ENCODE data around the gene AP2A2. TPM values are rescaled to one million over a fixed set of nuclear protein-coding genes. Genes with fewer than 3 reads are reported as not detected.

The AP2A2 gene
- total RNA-seq, 1 donor from 2014 or later: 120 TPM

DNA sequence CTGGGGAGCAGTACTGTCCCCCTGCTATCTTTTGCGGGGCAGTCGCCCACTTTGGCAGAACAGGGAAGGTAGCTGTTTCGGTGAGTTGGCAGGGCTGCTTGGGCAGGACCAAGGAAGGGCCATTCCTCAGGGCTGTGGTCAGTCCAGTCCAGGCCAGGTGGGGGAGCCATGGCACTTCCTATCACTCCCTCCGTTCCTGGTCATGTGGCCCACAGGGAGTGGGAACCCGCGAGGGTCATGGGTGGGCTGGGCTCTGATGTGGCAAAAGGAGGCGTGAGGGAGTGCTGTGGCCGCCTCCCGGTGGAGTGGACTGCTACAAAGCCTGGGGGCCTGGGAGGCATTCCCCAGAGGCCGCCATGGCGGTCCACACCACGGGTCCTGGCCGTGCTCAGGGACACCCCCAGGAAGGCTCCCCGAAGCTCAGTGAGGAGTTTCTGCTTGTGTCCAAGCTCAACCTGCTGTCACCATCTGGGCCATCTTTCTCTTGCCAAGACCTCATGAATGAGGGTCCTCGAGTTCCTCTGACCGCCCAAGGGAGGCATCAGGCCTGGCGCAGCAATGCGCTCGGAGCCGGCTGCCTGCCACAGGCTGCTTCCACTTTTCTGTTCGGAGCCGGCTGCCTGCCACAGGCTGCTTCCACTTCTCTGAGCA lies 27.0 kb upstream of the AP2A2 start:
- no peak for DNase-seq (ENCODE audit: low spot score)

DNA sequence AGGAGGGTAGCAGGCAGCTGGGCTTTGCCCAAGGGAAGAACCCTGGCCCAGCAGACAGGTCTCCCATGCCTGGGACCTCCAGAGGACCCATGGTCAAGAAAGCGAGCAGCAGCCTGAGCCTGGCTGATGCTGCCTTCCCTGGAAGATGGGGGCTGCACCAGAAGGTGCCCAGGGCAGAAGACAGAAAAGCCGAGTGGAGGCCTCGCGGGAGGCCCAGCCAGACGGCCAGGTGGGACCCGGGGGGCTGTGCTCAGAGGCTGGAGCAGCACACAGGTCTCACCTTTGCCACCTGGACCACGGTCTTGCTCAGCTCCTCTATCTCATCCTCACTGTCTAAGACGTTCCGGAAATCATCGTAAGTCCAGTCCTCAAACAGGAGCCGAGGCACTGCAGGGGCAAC lies 25.9 kb upstream of the AP2A2 start:
- DNase-seq (ENCODE audit: low spot score): no peak

DNA sequence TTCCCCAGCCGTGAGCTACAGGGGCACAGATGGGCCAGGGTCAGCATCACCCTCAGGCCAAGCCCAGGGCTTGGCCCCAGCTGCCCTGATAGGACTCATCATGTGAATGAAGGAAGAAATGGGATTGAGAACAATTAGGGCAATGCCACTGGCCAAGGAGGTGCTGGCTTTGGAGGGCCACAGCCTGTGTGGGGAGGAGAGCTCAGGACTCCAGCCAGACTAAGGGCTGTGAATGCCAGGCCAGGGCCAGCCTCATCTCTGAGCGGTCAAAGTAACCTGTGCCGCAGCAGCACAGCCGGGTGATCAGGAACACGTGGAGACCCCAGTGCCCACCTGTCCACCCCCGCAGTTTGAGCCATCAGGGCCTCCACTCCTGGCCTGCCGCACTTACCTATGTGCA lies 25.1 kb upstream of the AP2A2 start:
- DNase-seq (ENCODE audit: low spot score): no peak

DNA sequence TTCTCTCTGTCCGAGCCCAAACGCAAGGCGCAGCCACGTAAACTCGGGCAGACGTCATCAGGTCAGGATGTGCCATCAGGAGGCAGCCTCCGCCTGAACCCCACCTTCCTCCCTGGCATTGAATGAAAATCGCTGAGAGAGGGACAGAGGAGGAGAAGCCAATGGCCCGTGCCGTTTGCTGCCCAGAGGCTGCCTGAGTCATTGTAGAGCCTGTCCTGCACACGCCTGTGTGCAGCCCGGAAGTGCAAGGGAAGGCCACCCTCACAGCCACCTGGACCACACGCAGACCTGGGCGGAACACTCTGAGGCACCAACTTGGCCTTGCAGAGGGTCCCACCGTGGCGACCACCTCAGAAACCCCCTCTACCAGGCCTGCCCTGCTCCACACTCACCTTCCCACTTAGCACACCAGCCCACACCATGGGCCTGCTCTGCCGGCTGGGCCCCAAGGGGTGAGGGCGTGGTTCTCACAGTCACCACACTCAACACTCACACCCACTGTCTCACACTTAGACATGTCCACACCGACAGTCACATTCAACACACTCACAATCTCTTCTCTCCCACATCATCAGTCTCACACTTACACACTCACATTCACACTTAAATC lies 24.1 kb upstream of the AP2A2 start:
- no peak for DNase-seq (ENCODE audit: low spot score)

DNA sequence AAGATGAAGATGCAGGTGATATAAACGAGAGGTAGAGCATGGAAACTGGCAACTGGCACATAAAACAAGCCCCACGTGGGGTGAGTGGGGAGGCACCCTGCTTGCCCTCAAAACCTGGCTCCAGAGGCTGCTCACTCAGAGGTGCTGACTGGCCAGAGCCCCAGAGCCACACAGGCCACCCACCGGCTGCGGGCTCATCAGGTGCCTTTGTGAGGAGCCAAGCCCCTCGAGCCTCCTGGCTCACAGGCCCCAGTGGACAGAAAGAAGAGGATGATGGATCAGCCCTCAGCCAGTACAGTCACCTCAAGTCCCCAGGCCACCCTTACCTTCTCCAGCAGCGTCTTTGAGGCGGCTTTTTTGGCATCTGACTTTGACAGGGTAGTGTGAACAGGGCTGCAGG lies 21.3 kb upstream of the AP2A2 start:
- no peak for DNase-seq (ENCODE audit: low spot score)

DNA sequence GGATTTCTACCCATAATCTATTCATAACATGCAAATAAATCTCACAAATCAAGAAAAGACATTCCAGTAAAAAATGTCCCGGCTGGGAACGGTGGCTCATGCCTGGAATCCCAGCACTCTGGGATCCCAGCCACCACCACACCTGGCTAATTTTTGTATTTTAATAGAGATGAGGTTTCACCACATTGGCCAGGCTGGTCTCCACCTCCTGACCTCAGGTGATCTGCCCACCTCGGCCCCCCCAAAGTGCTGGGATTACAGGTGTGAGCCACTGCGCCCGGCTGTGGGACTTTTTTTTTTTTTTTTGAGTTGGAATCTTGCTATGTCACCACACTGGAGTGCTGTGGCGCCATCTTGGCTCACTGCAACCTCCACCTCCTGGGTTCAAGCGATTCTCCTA lies 19.7 kb upstream of the AP2A2 start:
- no peak for DNase-seq (ENCODE audit: low spot score)

DNA sequence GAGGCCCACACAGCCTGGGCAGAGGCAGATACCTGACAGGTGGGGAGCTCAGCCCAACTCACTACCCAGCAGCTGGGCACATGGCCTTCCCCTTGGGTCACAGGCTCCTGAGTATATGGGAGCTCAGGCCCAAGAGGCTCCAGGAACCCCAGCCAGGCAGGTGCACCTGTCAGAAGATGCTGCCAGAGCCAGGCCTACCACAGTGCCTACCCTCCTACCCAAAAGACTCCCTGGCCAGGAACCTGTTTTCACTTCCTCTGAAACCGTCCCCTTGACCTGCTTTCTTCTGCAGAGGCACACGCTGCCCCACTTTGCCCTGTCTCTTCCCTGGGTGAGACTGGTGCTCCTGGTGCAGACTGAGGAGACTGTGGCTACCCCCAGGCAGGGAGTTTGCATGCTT lies 18.0 kb upstream of the AP2A2 start:
- no peak for DNase-seq (ENCODE audit: low spot score)

DNA sequence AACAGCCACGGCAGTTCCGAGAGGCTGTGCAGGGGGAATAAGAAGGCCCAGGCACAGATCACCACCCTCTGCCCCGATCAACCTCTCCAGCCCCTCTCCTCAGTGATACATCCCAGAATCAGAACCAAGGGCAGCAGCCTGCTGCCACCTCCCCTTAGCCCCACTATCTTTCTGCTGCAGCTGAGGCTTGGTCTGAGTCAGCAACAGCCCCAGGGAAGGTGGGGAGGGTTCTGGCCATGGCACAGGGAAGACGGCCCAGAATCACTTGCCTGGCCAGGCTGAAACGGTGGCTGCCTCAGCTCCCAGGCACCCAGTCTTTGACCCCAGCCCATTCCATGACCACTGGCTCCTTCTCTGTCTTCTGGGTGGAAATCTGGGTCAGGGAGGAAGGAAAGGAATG lies 17.4 kb upstream of the AP2A2 start:
- no peak for DNase-seq (ENCODE audit: low spot score)

DNA sequence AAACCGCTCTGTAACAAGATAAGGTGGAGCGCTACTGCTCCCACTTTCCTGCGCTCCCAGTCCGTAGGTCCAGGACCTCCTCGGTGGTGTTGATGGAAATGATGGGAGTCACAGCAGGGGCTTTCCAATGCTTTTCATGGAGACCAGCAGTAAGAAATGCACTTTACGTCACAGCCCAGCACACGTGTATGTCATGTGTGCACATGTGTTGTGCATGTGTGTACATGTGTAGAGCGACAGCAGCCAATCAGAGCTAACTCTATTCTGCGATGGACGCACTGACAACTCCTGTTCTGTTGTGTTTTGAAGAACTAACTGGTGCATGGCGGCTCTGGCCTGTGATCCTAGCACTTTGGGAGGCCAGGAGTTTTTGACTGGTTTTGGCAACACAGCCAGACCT lies 16.3 kb upstream of the AP2A2 start:
- DNase-seq (ENCODE audit: low spot score): no peak

DNA sequence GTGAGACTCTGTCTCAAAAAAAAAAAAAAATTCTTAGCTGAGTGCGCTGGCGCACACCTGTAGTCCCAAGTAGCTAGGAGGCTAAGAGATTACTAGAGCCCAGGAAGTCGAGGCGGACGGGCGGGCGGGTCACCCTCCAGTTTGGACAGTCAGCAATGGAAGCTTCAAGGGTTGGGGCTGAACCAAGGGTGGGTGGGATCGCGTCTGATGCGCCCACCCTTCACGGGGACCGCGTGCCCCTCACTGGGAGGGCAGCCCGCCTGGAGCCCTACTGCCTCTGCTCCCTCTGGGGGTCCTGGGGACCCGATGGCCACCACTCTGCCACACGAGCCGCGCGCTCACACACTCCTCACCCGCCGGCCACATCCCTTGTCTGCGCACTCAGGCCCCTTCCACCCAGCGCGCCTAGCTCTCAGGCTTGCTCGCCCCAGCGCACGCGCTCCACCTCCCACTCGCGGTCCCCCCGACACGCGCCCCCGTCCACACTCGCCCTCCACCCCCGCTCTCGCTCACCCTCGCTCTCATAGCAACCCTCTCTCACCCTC lies 15.6 kb upstream of the AP2A2 start:
- DNase-seq (ENCODE audit: low spot score): no peak

DNA sequence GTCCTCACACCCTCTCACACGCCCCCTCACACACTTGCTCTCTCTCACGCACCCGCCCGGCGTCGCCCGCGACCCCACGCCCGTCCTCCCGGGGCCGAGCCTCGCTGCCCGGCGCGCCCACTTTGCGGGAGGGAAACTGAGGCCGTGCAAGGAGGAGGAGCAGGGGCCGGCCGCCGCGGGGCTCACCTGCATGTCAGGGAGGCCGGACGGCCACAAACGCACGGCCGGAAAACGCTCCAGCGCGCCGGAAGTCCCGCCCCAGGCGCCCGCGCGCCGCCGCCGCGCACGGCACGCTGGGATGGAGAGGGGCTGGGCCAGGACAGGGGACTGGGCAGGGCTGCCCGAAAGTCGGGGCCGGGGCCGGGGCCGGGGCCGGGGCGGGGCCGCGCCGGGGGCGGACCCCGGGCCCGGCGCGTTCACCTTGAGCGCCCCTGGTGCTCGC lies 15.1 kb upstream of the AP2A2 start, which contains the start of gene CHID1:
Gene CHID1, minus strand, starts transcription at position 222 of the 442 bp plus-strand sequence. CDS start 5,994 bp downstream, outside the sequence.
- peak; percentile 96 for DNase-seq (ENCODE audit: low spot score)

DNA sequence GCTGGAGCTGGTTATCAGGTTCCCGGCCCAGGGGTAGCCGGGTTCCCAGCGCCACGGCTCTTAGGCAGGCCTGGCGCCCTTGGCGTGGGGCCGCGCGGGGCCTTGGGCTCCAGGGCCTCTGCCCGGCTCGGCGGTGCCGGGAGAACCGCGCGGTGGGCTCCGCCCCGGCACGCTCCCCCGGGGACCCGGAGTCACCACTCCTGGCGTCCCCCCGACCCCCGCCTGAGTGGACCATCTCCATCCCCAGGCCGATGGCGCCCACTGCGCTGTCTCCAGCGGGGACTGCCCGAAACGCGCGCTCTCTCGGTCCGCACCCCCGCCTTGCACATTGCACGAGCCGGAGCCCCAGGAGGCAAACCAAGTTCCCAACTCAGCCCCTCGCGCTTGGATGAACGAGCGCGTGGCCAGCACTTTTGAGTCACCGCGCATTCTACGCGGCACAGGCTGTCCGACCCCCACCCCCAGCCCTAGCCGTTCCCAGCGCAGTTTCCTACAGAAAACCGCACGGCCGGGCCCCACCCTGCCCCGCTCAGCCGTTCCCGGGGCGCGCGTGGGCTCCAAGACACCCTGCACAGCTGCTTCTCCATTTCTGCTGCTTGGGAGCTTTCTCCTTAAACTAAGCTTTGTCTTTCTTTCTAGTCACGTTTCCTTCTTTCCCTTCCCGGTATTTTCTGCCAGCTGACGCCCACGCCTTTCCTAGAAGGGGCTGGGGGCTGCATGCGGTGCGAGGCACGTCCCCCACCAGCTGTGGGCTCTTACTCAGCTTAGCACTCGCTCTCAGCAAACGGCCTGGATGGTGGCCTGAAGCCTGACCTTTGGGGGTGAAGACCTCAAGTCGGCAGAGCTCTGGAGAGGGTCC lies 14.4 kb upstream of the AP2A2 start:
- no peak for DNase-seq (ENCODE audit: low spot score)

DNA sequence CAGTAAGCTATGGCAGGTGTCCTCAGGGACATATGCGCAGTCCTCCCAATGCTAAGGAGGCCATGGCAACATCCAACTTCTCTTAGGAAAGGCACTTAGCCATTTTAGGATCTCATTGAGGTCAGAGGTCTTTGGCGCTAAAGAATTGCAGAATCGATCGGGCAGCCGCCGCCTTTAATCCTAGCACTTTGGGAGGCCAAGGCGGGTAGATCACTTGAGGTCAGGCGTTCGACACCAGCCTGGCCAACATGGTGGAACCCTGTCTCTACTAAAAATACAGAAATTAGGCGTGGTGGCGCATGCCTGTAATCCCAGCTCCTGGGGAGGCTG lies 13.8 kb upstream of the AP2A2 start:
- no peak for DNase-seq (ENCODE audit: low spot score)

DNA sequence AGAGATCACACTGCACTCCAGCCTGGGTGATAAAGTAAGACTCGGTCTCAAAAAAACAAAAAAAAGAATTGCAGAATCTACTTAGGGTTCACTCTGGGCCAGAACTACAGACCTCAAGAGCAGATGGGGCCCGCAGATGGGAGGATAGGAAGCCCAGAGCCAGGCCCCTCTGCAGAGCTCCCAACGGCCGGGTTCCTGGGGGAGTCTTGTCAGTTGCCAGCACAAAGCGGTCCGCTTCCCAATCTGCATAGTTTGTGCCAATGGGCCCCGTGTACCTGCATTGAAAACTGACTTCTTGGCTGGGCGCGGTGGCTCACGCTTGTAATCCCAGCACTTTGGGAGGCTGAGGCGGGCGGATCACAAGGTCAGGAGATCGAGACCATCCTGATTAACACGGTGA lies 13.4 kb upstream of the AP2A2 start:
- DNase-seq (ENCODE audit: low spot score): no peak

DNA sequence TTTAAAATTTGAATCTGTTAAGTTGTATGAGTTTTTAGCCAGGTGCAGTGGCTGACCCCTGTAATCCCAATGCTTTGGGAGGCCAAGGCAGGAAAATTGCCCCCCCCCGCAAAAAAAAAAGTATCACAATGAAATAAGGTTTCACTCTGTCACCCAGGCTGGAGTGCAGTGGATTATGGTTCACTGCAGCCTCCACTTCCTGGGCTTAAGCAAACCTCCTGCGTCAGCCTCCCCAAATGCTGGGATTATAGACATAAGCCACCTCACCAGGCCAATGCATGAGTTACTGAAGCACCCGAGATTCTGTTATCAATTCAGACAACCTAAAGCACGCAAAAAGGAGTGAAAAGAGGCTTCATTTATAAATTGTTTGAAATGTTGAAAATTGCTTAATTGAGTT lies 12.6 kb upstream of the AP2A2 start:
- DNase-seq (ENCODE audit: low spot score): no peak

DNA sequence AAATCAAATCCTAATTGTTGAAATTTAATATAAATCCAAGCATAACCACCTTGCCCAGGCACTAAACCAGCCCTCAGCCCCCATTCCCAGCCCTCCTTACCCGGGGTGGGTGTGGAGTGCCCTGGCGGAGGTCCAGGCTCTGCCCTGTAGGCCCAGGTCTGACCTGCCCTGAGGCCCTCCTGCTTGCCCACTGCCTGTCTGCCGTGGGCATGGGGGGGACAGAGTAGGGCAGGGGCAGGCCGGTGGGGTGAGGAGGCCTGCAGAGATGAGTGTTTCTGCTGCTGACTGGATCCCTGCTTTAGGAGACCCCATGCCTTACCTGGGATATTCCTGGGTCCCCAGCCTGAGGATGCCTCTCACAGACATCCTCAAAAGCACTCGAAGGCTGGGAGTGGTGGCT lies 11.5 kb upstream of the AP2A2 start:
- no peak for DNase-seq (ENCODE audit: low spot score)

DNA sequence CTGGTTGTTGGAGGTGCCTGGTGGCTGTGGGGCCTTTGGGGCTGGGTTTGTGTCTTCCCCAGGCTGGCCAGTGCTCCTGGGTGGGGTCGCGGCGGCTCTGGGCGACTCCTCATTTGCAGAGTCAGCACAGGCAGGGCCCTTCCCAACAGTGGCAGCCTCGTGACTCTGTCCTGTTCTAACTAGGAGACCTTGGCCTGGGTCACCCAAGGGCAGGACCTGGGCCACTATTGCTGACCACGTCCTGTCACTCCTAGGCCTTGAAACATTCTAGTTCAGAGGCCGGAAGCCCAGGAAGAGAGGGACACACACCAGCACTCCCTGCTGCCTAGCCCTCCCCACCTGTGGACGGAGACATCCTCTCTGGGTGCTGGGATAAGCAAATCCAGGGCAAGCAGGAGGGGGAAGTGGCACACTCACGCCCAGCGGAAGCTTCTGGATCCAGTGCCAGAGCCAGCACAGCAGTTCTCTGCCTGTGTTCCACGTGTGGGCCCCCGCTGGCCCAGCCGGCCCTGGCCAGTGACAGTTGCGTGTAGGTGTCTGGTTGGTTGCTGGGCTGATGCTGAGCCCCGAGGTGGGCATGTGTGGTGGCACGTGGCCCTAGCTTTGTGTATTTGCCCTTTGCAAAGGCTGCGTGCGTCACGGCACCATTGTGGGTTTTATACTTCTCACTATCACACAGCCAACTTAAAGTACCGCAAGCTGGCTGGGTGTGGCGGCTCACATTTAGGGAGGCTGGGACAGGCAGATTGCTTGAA lies 10.7 kb upstream of the AP2A2 start:
- no peak for DNase-seq (ENCODE audit: low spot score)

DNA sequence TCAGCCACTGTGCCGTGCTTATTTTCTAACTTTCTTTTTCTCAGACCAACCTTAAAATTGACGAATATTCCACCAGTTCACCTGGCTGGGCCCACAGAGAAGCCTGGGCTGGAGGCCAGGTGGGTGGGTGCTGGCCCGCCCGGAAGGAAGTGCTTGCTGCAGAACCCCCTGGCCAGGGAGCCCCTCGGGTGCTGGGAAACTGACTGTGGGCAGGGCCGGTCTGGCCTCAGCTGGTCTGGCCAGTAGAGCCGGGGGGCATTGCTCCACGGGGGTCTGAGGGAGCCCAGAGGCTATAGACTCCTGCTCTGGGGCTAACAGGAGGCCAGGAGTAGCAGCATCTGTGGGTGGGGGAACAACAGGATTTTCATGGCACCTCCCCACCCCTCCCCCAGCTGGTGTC lies 8.2 kb upstream of the AP2A2 start:
- no peak for DNase-seq (ENCODE audit: low spot score)

DNA sequence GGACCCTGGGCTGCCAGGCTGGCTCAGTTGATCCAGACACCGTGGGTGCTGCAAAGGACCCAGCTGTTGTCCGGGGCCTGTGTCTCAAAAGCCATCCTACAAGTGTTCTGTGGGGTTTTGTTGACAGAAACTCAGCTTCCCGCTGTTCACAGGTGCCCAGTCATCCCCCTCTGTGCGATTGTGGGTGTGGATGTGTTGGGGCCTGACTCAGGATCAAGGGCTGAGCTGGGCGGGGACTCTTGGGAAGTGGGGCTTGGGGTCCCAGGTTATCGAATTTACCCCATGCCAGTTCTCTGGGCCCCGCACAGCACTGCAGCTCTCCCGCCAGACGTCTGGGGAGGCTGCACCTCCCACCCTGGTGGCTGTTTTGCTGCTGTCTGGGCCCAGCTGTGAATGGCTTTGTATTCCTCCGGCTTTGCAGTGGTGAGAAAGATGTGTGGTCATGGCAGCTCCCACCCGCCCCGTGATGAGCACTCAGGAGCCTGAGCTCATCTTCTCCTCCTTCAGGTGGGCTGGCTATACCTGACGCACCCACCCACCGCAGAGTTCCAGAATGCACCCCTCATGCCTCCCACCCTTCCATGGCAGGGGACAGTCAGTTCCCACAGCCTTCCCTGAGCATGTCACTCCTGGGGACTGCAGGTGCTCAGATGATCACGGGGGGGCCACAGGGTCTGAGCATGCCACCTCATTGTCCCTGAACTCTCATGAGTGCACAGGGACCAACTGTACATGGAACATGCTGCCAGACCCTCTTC lies 3.6 kb upstream of the AP2A2 start:
- no peak for DNase-seq (ENCODE audit: low spot score)

DNA sequence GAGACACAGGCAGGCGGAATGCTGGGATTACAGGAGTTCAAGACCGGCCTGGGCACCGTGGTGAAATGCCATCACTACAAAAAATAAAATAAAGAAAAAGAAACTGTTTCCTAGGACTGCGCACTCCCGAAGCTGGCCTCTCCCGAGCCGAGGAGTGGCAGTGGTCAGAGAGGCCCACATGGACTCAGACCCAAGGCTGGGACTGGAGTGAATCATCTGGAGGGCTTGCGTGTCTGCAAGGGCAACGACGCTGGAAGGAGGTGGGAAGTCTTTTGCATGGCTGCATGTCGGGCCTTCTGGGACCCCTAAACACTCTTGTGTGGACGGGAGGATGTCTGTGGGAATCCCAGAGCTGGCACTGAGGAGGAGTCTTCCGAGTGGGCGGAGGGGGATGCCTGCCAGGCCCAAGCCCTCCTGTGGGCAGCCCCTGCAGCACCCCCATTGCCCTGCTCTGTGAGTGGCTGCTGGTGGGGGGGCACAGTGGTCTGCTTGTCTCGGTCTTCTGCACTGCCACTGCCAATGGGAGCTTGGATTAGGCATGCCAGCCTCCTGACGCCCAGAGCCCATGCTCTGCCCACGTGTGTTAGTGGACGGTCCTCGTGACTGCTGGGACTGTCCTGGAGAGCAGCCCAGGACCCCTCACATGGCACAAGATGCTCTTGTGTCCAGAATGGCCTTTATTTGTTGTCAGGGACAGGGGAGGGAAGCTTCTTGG lies 1.8 kb upstream of the AP2A2 start:
- no peak for DNase-seq (ENCODE audit: low spot score)

Data from mesenteric fat pad (tissue), 1 donor.